Osteoblast (primary cell): ENCODE measurements around the gene VTI1A. TPM values are rescaled to one million over a fixed set of nuclear protein-coding genes. Genes with fewer than 3 reads are reported as not detected.

ENCODE experiments used
- DNase-seq: peaks from one replicate; pipeline ENCODE4 v3.0.0; 2011; ENCODE audit warnings: low spot score, mixed read lengths; ENCODE audit not compliant: insufficient read length; ENCODE audit errors: missing footprints
- H2AFZ ChIP-seq: 2 replicates; pipeline ENCODE4 v1.6.0; 2011; ENCODE audit warnings: mild to moderate bottlenecking, low read length
- H3K27ac ChIP-seq: 2 replicates; pipeline ENCODE4 v1.5.1; 2011; ENCODE audit warnings: mild to moderate bottlenecking, low read depth, low read length, moderate library complexity
- H3K27me3 ChIP-seq: 2 replicates; pipeline ENCODE4 v1.6.0; 2012; ENCODE audit warnings: mild to moderate bottlenecking, control low read depth, inconsistent platforms, low read length, moderate library complexity; ENCODE audit not compliant: insufficient read depth
- H3K36me3 ChIP-seq: 2 replicates; pipeline ENCODE4 v1.5.1; 2011; ENCODE audit warnings: mild to moderate bottlenecking, low read length, control low read depth, moderate library complexity; ENCODE audit not compliant: insufficient read depth
- H3K4me1 ChIP-seq: 2 replicates; pipeline ENCODE4 v1.5.1; 2011; ENCODE audit warnings: mild to moderate bottlenecking, low read length, control low read depth, moderate library complexity; ENCODE audit not compliant: insufficient read depth
- H3K4me2 ChIP-seq: 2 replicates; pipeline ENCODE4 v1.6.0; 2011; ENCODE audit warnings: mild to moderate bottlenecking, low read length; ENCODE audit not compliant: insufficient read depth
- H3K4me3 ChIP-seq: fragments of 200-600 bp; sonication (generic); 3 replicates; pipeline ENCODE4 v1.5.1; 2012; ENCODE audit warnings: mild to moderate bottlenecking, low read length, inconsistent platforms; ENCODE audit not compliant: insufficient read depth
- H3K79me2 ChIP-seq: 2 replicates; pipeline ENCODE4 v1.6.0; 2012; ENCODE audit warnings: mild to moderate bottlenecking, low read length, control low read depth, inconsistent platforms; ENCODE audit not compliant: insufficient read depth
- H3K9me3 ChIP-seq: 2 replicates; pipeline ENCODE4 v1.5.1; 2011; ENCODE audit warnings: low read depth, low read length, control low read depth
- H4K20me1 ChIP-seq: 2 replicates; pipeline ENCODE4 v1.6.0; 2012; ENCODE audit warnings: mild to moderate bottlenecking, low read length, control low read depth; ENCODE audit not compliant: insufficient read depth
- total RNA-seq: library from RNA; depleted of rRNA; stranded (reverse); fragments of >200 nt; gene quantifications from 2 replicates; pipeline ENCODE4 v1.2.3, GENCODE V29; 2012
- TF ChIP-seq, protein P1 (sequence below): IDR thresholded peaks from 2 replicates; pipeline ENCODE4 v1.5.1; 2011; ENCODE audit warnings: mild to moderate bottlenecking, low read depth, low read length, moderate library complexity; ENCODE audit errors: extremely low read depth

VTI1A gene
- total RNA-seq, 1 donor: 34.7 TPM

DNA sequence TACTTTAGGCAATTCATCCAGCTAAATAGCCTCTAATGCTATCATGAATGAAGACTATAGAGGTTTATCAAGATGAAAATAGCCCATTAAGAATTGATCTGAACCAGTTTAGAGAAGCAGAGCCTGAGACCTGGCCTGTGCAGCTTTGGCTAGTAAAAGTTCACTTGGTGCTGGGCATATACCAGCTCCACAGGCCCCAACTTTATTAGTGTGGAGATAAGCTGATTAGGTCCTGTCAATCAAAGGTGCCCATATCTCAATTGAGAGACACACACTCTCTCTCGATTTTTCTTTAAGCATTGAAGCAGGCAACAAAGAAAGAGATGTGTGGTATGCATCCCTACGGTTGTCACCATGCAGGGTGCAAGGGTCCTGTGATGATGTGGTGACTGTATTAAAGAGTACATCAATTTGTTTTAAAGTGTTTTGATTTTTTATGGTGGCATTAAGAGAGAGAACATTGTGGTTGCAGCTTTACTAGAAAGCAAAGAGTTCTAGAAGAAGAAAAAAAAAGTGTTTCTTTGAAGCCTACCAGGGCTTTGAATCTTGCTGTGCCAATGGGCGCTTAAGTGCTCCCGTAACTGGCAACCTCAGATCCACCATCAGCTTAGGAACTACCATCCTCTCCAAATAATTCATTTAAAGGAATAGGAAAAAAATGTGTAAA is 111.6 kb downstream of the VTI1A start:
- Histone ChIP-seq H3K27me3 (no peaks in the 10 kb centered on the region), H3K4me1 (no peaks in the 10 kb centered on the region), H3K4me3 (no peak overlapping the region), H3K27ac (no peak overlapping the region), H3K79me2 (no peaks in the 10 kb centered on the region), H3K9me3 (no peaks in the 10 kb centered on the region), H3K4me2 (no peak overlapping the region), H3K36me3 (no peaks in the 10 kb centered on the region), H2AFZ (no peak overlapping the region), H4K20me1 (no peaks in the 10 kb centered on the region)
- TF ChIP-seq, protein P1, sequence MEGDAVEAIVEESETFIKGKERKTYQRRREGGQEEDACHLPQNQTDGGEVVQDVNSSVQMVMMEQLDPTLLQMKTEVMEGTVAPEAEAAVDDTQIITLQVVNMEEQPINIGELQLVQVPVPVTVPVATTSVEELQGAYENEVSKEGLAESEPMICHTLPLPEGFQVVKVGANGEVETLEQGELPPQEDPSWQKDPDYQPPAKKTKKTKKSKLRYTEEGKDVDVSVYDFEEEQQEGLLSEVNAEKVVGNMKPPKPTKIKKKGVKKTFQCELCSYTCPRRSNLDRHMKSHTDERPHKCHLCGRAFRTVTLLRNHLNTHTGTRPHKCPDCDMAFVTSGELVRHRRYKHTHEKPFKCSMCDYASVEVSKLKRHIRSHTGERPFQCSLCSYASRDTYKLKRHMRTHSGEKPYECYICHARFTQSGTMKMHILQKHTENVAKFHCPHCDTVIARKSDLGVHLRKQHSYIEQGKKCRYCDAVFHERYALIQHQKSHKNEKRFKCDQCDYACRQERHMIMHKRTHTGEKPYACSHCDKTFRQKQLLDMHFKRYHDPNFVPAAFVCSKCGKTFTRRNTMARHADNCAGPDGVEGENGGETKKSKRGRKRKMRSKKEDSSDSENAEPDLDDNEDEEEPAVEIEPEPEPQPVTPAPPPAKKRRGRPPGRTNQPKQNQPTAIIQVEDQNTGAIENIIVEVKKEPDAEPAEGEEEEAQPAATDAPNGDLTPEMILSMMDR: no peak
- no peak for DNase-seq

DNA sequence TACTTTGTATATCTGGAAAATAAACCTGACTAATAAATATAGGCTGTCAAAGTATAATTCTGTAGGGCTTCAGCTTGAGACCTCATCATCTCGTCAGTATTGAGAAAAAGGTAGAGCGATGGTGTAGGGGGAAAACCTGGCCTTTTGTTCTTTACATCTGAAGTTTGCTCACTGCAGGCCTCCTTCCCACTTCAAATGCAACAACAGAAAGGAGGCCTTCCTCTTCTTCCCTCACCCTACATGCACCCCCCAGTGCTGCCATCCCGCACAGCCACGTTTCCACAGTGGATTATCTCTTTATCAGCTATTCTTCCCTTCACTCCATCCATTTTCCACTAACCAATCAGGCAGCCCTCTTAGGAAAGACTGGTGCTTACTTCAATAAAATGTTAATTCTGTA is 112.3 kb downstream of the VTI1A start:
- TF ChIP-seq, protein P1: no peak
- H2AFZ ChIP-seq: no peak overlapping the region
- no peaks in the 10 kb centered on the region for H4K20me1 ChIP-seq
- H3K79me2 ChIP-seq: no peaks in the 10 kb centered on the region
- H3K27me3 ChIP-seq: no peaks in the 10 kb centered on the region
- DNase-seq: no peak
- no peak overlapping the region for H3K4me3 ChIP-seq
- no peaks in the 10 kb centered on the region for H3K36me3 ChIP-seq
- H3K9me3 ChIP-seq: no peaks in the 10 kb centered on the region
- no peak overlapping the region for H3K27ac ChIP-seq
- peaks cover 2% of the 10 kb centered on the region for H3K4me1 ChIP-seq
- no peak overlapping the region for H3K4me2 ChIP-seq

DNA sequence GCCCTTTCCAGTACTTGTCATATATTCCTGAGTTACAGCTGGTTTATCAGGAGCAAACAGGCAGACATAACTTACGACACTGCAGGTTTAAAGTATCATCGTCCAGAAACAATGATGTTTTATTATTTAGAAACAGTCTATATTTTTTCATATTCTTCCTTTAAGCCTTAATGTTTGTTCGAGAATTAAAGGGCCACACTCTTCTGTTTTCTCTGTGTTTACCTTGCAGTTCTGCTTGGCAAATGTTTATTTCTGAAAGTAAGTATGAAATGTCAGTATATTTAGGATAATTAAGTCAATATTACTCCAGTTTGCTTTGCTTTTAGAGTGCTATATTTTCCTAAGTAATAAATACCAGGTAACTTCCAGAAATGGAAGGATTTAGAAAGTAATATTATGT is 115.1 kb downstream of the VTI1A start:
- no peaks in the 10 kb centered on the region for H3K79me2 ChIP-seq
- no peak overlapping the region for H3K27ac ChIP-seq
- no peak overlapping the region for H2AFZ ChIP-seq
- H3K27me3 ChIP-seq: no peaks in the 10 kb centered on the region
- no peaks in the 10 kb centered on the region for H3K36me3 ChIP-seq
- H3K9me3 ChIP-seq: no peaks in the 10 kb centered on the region
- H4K20me1 ChIP-seq: no peaks in the 10 kb centered on the region
- no peak overlapping the region for H3K4me3 ChIP-seq
- DNase-seq: no peak
- H3K4me2 ChIP-seq: no peak overlapping the region
- peaks cover 8% of the 10 kb centered on the region for H3K4me1 ChIP-seq
- TF ChIP-seq, protein P1: no peak

DNA sequence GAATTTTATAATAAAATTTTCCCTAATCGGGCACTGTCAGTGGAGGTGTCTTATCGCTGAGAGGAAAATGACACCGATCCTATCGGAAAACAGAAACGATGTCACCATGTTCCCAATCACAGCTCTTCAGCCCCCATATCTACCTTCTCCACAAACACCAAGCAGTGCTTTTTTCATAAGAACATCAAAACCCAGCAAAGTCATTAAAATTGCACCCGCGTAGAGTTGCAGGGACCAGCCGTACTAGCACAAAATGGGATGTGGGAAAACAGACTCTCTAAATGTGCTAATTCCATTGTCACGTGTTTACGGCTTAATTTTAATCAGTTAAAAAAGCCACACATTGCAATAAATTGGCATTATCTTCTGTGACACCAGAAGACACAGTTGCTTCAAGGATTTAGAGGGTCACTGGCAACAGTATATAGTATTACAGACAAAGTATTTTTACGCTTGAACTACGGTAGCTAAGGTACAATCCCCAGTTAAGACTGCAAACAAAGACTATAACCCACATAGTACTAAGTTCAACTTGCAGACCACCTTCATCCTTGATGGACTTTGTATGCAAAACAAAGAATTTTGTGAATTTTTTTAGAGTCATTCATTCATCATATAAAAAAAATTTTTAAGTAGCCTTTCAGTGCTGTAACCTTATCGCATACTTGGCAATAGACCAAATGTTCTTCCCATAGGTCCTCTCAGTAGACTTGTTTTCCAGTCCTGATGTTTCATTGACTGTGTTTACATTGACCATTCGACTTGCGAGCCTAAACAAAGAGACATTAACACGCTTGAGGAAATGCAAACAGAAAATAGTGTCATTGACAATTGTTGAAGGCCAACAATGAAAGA is 116.0 kb downstream of the VTI1A start:
- no peaks in the 10 kb centered on the region for H4K20me1 ChIP-seq
- DNase-seq: no peak
- H3K79me2 ChIP-seq: no peaks in the 10 kb centered on the region
- no peaks in the 10 kb centered on the region for H3K9me3 ChIP-seq
- H3K4me2 ChIP-seq: no peak overlapping the region
- TF ChIP-seq, protein P1: no peak
- peaks cover 8% of the 10 kb centered on the region for H3K4me1 ChIP-seq
- H2AFZ ChIP-seq: no peak overlapping the region
- no peaks in the 10 kb centered on the region for H3K36me3 ChIP-seq
- no peak overlapping the region for H3K4me3 ChIP-seq
- H3K27ac ChIP-seq: no peak overlapping the region
- no peaks in the 10 kb centered on the region for H3K27me3 ChIP-seq
